ENCODE results near the gene RERE. TPM values are rescaled to one million over a fixed set of nuclear protein-coding genes. Genes with fewer than 3 reads are reported as not detected.
"Not testable (repeated sequence)": the region's sequence is repeated elsewhere in the genome, so short reads cannot be mapped to it uniquely, and the experiment has no call there.

Gene RERE
- total RNA-seq, 2 donors from 2014 or later, result 102 to 108 TPM

GRCh38 chr1:8747879-8748825 is 69.3 kb downstream of the RERE start:
- peaks cover 10% of the 10 kb centered on the region for H3K4me1 Mint-ChIP-seq
- no peaks in the 10 kb centered on the region for H3K27me3 Mint-ChIP-seq
- ATAC-seq (no peak), DNase-seq (no peak)
- H3K4me3 Mint-ChIP-seq, result no peak overlapping the region
- H3K27ac Mint-ChIP-seq, result no peak overlapping the region
- peaks cover 9% of the 10 kb centered on the region for H3K36me3 Mint-ChIP-seq (ENCODE audit: low read depth)
- H3K9me3 ChIP-seq (ENCODE audit: control insufficient read depth, low read length, poor library complexity, severe bottlenecking), result no peaks in the 10 kb centered on the region

- no peaks in the 10 kb centered on the region for H3K9me3 ChIP-seq (ENCODE audit: control insufficient read depth, low read length, poor library complexity, severe bottlenecking)
- Mint-ChIP-seq H3K4me1 (peaks cover 10% of the 10 kb centered on the region), H3K4me3 (no peak overlapping the region), H3K36me3 (ENCODE audit: low read depth) (peaks cover 9% of the 10 kb centered on the region), H3K27ac (no peak overlapping the region), H3K27me3 (no peaks in the 10 kb centered on the region)
- DNase-seq, result no peak
- no peak for ATAC-seq
Measured at GRCh38 chr1:8746554-8746953, 70.9 kb downstream of the RERE start.

GRCh38 chr1:8745749-8746390 is 71.6 kb downstream of the RERE start:
- no peak overlapping the region for H3K27ac Mint-ChIP-seq
- DNase-seq (no peak), ATAC-seq (no peak)
- no peaks in the 10 kb centered on the region for H3K9me3 ChIP-seq (ENCODE audit: control insufficient read depth, low read length, poor library complexity, severe bottlenecking)
- peaks cover 9% of the 10 kb centered on the region for H3K36me3 Mint-ChIP-seq (ENCODE audit: low read depth)
- H3K27me3 Mint-ChIP-seq, result no peaks in the 10 kb centered on the region
- no peak overlapping the region for H3K4me3 Mint-ChIP-seq
- peaks cover 10% of the 10 kb centered on the region for H3K4me1 Mint-ChIP-seq

DNA sequence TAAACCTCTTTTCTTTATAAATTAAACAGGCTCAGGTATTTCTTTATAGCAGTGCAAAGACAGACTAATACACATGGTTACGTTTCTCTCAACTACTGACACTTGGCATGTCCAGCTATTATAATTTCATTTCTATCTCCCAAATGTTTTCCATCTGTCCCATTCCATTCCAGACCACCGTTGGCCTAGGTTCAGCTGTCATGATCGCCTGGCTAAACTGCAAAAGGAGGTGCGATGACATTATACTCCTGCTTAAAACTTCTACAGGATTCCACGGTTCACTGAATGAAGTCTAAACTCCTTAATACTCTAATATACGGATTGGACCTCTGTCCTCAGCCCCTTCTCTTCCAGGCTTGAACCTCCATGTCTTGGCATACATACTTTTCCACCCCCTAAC is 72.1 kb downstream of the RERE start:
- ATAC-seq (no peak), DNase-seq (no peak)
- no peak overlapping the region for H3K4me3 Mint-ChIP-seq
- no peaks in the 10 kb centered on the region for H3K9me3 ChIP-seq (ENCODE audit: control insufficient read depth, low read length, poor library complexity, severe bottlenecking)
- H3K27ac Mint-ChIP-seq, result no peak overlapping the region
- H3K27me3 Mint-ChIP-seq, result no peaks in the 10 kb centered on the region
- peaks cover 10% of the 10 kb centered on the region for H3K4me1 Mint-ChIP-seq
- H3K36me3 Mint-ChIP-seq (ENCODE audit: low read depth), result peaks cover 9% of the 10 kb centered on the region

DNA sequence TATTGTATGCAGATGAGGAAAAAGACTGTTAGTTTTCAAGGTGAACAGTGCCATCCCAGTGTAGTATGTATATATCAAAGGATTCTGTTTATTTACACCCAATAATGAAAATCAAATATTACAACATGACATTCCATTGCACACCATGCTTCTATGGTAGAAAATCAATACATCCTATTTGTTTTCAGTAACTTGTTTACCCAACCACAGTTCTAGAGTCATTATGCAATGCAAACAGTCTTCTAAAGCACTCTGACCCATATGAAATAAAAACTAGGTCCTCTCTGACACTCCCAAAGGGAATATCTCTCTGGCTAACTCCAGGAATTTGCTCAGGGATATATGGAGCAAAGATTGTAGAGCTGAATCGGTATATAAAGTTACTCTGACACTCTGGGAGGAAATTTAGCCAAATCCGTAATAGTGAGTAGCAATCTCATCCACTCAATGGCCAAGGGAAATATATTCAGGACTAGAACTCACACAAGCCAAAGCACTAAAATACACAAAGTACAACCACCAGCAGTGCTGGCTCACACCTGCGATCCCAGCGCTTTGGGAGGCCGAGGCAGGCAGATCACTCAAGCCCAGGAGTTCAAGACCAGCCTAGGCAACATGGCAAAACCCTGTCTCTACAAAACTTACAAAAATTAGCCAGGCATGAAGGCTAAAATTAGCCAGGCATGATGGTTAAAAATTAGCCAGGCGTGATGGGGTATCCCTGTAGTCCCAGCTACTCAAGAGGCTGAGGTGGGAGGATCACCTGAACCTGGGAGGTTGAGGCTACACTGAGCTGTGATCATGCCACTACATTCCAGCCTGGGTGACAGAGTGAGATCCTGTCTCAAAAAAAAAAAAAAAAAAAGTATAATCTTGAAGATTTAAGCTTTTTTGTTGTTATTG is 75.2 kb downstream of the RERE start:
- Mint-ChIP-seq H3K4me3 (no peak overlapping the region), H3K4me1 (peaks cover 2% of the 10 kb centered on the region), H3K27me3 (no peaks in the 10 kb centered on the region), H3K27ac (no peak overlapping the region), H3K36me3 (ENCODE audit: low read depth) (peaks cover 3% of the 10 kb centered on the region)
- no peaks in the 10 kb centered on the region for H3K9me3 ChIP-seq (ENCODE audit: control insufficient read depth, low read length, poor library complexity, severe bottlenecking)
- DNase-seq (no peak), ATAC-seq (no peak)

DNA sequence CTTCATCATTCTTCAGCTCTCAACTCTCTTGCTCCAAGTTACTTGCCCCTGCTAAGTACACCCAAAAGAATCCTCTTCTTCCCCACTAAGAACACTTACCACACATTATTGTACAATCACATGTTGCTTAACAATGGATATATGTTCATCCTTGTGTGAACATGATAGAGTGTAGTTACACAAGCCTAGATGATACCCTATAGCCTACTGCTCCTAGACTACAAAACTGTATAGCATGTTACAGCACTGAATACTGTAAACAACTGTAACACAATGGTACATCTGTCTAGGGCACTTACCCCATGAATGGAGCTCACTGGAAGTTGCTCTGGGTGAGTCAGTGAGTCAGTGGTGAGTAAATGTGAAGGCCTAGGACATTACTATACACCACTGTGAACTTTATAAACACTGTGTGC is 77.4 kb downstream of the RERE start:
- DNase-seq, result no peak
- Mint-ChIP-seq H3K27me3 (no peaks in the 10 kb centered on the region), H3K4me3 (no peak overlapping the region), H3K27ac (no peak overlapping the region), H3K4me1 (no peaks in the 10 kb centered on the region), H3K36me3 (ENCODE audit: low read depth) (no peaks in the 10 kb centered on the region)
- no peak for ATAC-seq
- H3K9me3 ChIP-seq (ENCODE audit: control insufficient read depth, low read length, poor library complexity, severe bottlenecking), result no peaks in the 10 kb centered on the region

DNA sequence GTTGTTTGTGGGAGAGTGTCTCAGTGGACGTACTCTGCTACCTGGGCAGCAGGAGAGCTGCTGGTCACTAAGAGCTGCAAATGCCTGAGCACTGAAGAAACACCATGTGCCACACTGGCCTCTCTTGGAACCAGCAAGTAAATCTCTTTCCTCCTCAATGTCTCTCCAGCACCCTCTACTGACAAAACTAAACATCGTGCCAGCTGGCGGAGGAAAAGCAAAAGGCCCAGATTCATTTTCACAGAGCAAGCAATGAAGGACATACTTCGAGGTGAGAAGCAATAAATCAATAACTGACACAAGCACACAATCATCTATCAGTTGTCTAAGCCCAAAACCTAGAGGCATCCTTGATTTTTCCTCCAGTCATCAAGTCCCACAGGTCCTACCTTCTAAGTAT is 78.1 kb downstream of the RERE start:
- H3K4me1 Mint-ChIP-seq, result no peaks in the 10 kb centered on the region
- no peak overlapping the region for H3K4me3 Mint-ChIP-seq
- no peak for ATAC-seq
- peaks cover 2% of the 10 kb centered on the region for H3K36me3 Mint-ChIP-seq (ENCODE audit: low read depth)
- no peak for DNase-seq
- H3K9me3 ChIP-seq (ENCODE audit: control insufficient read depth, low read length, poor library complexity, severe bottlenecking), result no peaks in the 10 kb centered on the region
- no peak overlapping the region for H3K27ac Mint-ChIP-seq
- no peaks in the 10 kb centered on the region for H3K27me3 Mint-ChIP-seq

DNA sequence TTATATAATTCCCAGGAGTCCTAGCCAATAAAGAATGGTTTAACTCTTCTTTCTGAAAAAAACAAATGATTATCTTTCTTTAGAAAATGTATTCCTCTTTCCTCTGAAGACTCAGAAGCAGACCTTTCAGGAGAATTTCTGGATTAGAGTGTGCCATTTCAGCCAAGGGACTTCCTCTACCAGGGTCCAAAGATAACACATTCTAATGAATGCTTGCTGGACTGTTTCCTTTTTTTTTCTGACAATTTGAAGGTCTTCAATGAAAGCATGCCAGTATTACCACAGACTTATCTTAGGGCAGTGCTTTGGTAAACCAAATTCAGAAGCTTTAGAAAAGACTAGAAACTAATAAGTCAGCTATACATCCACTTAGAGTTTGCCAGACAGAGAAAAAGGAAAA is 80.5 kb downstream of the RERE start:
- no peaks in the 10 kb centered on the region for H3K9me3 ChIP-seq (ENCODE audit: control insufficient read depth, low read length, poor library complexity, severe bottlenecking)
- Mint-ChIP-seq H3K27me3 (no peaks in the 10 kb centered on the region), H3K4me3 (no peak overlapping the region), H3K27ac (no peak overlapping the region), H3K36me3 (ENCODE audit: low read depth) (peaks cover 2% of the 10 kb centered on the region), H3K4me1 (no peaks in the 10 kb centered on the region)
- DNase-seq (no peak), ATAC-seq (no peak)

GRCh38 chr1:8733484-8733883 is 84.0 kb downstream of the RERE start:
- DNase-seq (no peak), ATAC-seq (no peak)
- Mint-ChIP-seq H3K4me3 (no peak overlapping the region), H3K27me3 (no peaks in the 10 kb centered on the region), H3K27ac (no peak overlapping the region), H3K4me1 (no peaks in the 10 kb centered on the region), H3K36me3 (ENCODE audit: low read depth) (peaks cover 2% of the 10 kb centered on the region)
- no peaks in the 10 kb centered on the region for H3K9me3 ChIP-seq (ENCODE audit: control insufficient read depth, low read length, poor library complexity, severe bottlenecking)

DNA sequence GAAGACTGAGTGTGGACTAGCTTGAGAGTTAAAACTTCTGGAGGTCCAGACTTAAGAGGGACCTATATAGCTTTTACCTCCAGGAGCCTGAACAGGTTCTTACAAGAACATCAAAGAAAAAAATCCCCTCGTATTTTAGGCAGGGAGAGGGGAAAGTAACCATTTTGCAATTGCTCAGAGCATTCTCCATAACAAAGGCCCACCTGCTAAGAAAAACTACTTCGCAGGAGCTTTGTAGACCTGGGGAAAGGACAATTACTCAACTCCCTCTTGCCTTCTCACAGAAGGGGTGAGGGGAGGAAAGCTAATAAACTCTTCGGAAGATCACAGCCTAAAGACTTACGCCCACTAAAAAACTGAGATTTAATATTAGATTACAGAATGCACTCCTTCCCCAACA is 86.3 kb downstream of the RERE start:
- ATAC-seq (no peak), DNase-seq (no peak)
- H3K27me3 Mint-ChIP-seq, result no peaks in the 10 kb centered on the region
- no peaks in the 10 kb centered on the region for H3K9me3 ChIP-seq (ENCODE audit: control insufficient read depth, low read length, poor library complexity, severe bottlenecking)
- no peaks in the 10 kb centered on the region for H3K4me1 Mint-ChIP-seq
- no peak overlapping the region for H3K27ac Mint-ChIP-seq
- H3K36me3 Mint-ChIP-seq (ENCODE audit: low read depth), result peaks cover 2% of the 10 kb centered on the region
- H3K4me3 Mint-ChIP-seq, result no peak overlapping the region

GRCh38 chr1:8728464-8728863 is 89.0 kb downstream of the RERE start:
- no peak for ATAC-seq
- no peaks in the 10 kb centered on the region for H3K9me3 ChIP-seq (ENCODE audit: control insufficient read depth, low read length, poor library complexity, severe bottlenecking)
- H3K27ac Mint-ChIP-seq, result no peak overlapping the region
- DNase-seq, result no peak
- no peaks in the 10 kb centered on the region for H3K36me3 Mint-ChIP-seq (ENCODE audit: low read depth)
- no peak overlapping the region for H3K4me3 Mint-ChIP-seq
- no peaks in the 10 kb centered on the region for H3K27me3 Mint-ChIP-seq
- H3K4me1 Mint-ChIP-seq, result no peaks in the 10 kb centered on the region

GRCh38 chr1:8727809-8728213 is 89.6 kb downstream of the RERE start:
- Mint-ChIP-seq H3K27me3 (no peaks in the 10 kb centered on the region), H3K4me3 (no peak overlapping the region), H3K4me1 (peaks cover 3% of the 10 kb centered on the region), H3K36me3 (ENCODE audit: low read depth) (no peaks in the 10 kb centered on the region), H3K27ac (no peak overlapping the region)
- no peaks in the 10 kb centered on the region for H3K9me3 ChIP-seq (ENCODE audit: control insufficient read depth, low read length, poor library complexity, severe bottlenecking)
- DNase-seq (no peak), ATAC-seq (no peak)

DNA sequence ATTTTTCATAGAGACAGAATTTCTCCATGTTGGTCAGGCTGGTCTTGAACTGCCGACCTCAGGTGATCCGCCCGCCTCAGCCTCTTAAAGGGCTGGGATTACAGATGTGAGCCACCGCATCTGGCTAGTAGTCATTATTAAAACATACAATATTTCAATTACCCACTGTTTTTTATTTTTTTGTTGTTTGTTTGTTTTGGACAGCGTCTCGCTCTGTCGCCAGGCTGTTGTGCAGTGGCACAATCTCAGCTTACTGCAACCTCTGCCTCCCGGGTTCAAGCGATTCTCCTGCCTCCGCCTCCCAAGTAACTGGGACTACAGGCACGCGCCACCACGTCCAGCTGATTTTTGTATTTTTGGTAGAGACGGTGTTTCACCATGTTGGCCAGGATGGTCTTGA is 90.1 kb downstream of the RERE start:
- H3K27ac Mint-ChIP-seq; H3K4me3 Mint-ChIP-seq; H3K9me3 ChIP-seq (ENCODE audit: control insufficient read depth, low read length, poor library complexity, severe bottlenecking); ATAC-seq; H3K27me3 Mint-ChIP-seq; H3K4me1 Mint-ChIP-seq; DNase-seq; H3K36me3 Mint-ChIP-seq (ENCODE audit: low read depth): not testable (repeated sequence)
